Stomach smooth muscle (tissue), 2 donors: ENCODE data around the gene ABRACL.
"Not testable (repeated sequence)": the region's sequence is repeated elsewhere in the genome, so short reads cannot be mapped to it uniquely, and the experiment has no call there.

Experiments used
- H3K27ac ChIP-seq: one replicate; pipeline ENCODE4 v1.7.0; 2013; ENCODE audit warnings: mild to moderate bottlenecking, low read length, inconsistent platforms
- H3K27me3 ChIP-seq, 2 donors: one replicate each; pipeline ENCODE4 v1.7.0; 2013; ENCODE audit warnings: low read length in 2 of 2; ENCODE audit not compliant: insufficient read depth in 2 of 2, control insufficient read depth in 1 of 2
- H3K36me3 ChIP-seq, 2 donors: one replicate each; pipeline ENCODE4 v1.7.0; 2013; ENCODE audit warnings: low read length in 2 of 2; ENCODE audit not compliant: control insufficient read depth in 2 of 2, insufficient read depth in 2 of 2
- H3K4me1 ChIP-seq: one replicate; pipeline ENCODE4 v1.7.0; 2013; ENCODE audit warnings: low read length; ENCODE audit not compliant: control insufficient read depth, insufficient read depth
- H3K4me3 ChIP-seq, 2 donors: one replicate each; pipeline ENCODE4 v1.7.0; 2013; ENCODE audit warnings: low read length in 2 of 2
- H3K9ac ChIP-seq, 2 donors: one replicate each; pipeline ENCODE4 v1.7.0; 2013; ENCODE audit warnings: low read length in 2 of 2, mild to moderate bottlenecking in 1 of 2
- H3K9me3 ChIP-seq, 2 donors: one replicate each; pipeline ENCODE4 v1.7.0; 2013; ENCODE audit warnings: low read length in 2 of 2; ENCODE audit not compliant: control insufficient read depth in 2 of 2
- donor health status: healthy.
- donor health status: Pancreatic carcinoma.

Gene ABRACL

DNA sequence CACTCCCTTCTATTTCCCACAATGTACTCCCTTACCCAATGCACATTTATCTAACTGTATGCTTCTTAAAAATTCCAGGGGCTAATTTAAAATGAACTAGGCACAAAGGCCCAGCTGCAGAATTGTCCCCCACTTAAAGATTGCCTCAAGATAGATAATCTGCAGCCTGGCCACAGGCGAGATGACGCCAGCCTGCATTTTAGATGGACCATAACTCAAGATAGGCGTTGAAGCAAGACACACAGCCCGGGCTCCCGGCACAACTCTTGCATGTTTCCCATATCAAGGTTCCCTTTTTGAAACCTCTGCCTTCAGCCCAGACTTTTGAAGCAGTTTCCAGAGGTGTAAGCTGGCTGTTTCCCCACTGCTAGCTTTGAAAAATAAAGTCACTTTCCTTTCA is 37.3 kb upstream of the ABRACL start:
- Histone ChIP-seq H3K4me1 (peaks cover 7% of the 10 kb centered on the region), H3K27ac (no peak overlapping the region)

GRCh38 chr6:138992965-138993364 is 35.6 kb upstream of the ABRACL start:
- not testable (repeated sequence) for H3K9ac ChIP-seq, H3K4me3 ChIP-seq, H3K36me3 ChIP-seq, H3K9me3 ChIP-seq, H3K27me3 ChIP-seq, H3K4me1 ChIP-seq, H3K27ac ChIP-seq

More for the DNA sequence above, 37.3 kb upstream of the ABRACL start:
- Histone ChIP-seq H3K4me3 (no peak overlapping the region), H3K36me3 (no peaks in the 10 kb centered on the region), H3K9me3 (no peaks in the 10 kb centered on the region), H3K9ac (no peak overlapping the region), H3K27me3 (no peaks in the 10 kb centered on the region)

- not testable (repeated sequence) for H3K27ac ChIP-seq, H3K27me3 ChIP-seq, H3K4me1 ChIP-seq, H3K9ac ChIP-seq, H3K36me3 ChIP-seq, H3K9me3 ChIP-seq, H3K4me3 ChIP-seq
Measured at GRCh38 chr6:138993410-138993809, 35.1 kb upstream of the ABRACL start.

GRCh38 chr6:138996524-138996923 is 32.0 kb upstream of the ABRACL start:
- Histone ChIP-seq H3K9ac (no peak overlapping the region), H3K9me3 (no peaks in the 10 kb centered on the region), H3K27ac (no peak overlapping the region), H3K36me3 (no peaks in the 10 kb centered on the region), H3K4me3 (no peak overlapping the region), H3K27me3 (peaks cover 0 to 2% of the 10 kb centered on the region in 2 donors), H3K4me1 (no peaks in the 10 kb centered on the region)

DNA sequence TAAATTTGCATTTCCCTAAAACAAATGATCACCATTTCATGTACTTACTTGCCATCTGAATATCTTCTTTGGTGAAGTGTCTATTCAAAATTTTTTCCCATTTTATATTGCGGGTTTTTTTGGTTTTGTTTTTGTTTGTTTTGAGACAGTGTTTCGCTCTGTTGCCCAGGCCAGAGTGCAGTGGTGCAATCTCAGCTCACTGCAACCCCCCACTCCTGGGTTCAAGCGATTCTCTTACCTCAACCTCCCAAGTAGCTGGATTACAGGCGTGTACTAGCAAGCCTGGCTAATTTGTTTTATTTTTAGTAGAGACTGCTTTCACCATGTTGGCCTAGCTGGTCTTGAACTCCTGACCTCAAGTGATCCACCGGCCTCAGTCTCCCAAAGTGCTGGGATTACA is 31.4 kb upstream of the ABRACL start:
- H3K4me1 ChIP-seq, result no peaks in the 10 kb centered on the region
- no peaks in the 10 kb centered on the region for H3K36me3 ChIP-seq
- no peak overlapping the region for H3K27ac ChIP-seq
- H3K9me3 ChIP-seq, result no peaks in the 10 kb centered on the region
- H3K9ac ChIP-seq, result no peak overlapping the region
- H3K4me3 ChIP-seq, result no peak overlapping the region
- H3K27me3 ChIP-seq, result peaks cover 0 to 2% of the 10 kb centered on the region in 2 donors

DNA sequence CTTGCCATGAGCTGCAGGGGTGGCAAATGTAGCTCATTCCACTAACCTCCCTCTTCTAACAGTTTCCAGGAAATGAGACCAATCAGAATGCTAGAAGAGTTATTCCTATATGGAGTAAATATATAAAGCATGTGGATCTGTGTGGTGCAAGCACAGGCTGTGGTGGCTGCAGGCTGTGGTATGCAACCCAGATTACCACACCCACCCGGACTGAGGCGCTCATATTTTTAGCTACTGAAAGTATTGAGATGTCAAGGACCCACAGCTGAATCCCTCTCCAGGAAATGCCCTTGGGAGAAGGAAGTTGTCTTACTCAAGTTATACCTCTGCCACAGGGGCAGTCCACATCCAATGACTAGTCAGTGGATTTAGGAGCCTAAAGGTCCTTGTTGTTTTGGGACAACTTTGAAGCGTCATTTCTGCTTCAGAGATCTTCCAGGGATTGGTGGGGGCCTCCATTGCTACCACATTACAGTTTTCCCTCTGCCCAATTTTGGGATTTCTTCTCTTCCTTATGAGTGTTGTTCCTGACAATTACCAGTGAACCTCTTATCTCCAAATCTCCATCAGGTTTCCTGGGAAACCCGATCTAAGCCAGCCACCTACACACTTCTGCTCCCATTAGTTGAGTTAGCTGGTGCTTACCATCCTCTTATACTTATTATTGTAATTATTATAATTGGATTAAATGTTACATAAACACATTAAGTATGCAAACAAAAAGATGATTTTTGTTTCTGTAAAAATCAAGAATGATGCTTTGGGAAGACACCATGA is 28.4 kb upstream of the ABRACL start:
- no peak overlapping the region for H3K27ac ChIP-seq
- H3K4me1 ChIP-seq, result no peaks in the 10 kb centered on the region
- no peak overlapping the region for H3K4me3 ChIP-seq
- H3K36me3 ChIP-seq, result no peaks in the 10 kb centered on the region
- H3K9me3 ChIP-seq, result no peaks in the 10 kb centered on the region
- H3K9ac ChIP-seq, result no peak overlapping the region
- H3K27me3 ChIP-seq, result peaks cover 0 to 2% of the 10 kb centered on the region in 2 donors

- H3K36me3 ChIP-seq, result no peaks in the 10 kb centered on the region
Measured at GRCh38 chr6:139003751-139004150, 24.8 kb upstream of the ABRACL start.

GRCh38 chr6:139006477-139006876 is 22.1 kb upstream of the ABRACL start:
- Histone ChIP-seq H3K9ac (no peak overlapping the region), H3K9me3 (no peaks in the 10 kb centered on the region), H3K27ac (no peak overlapping the region), H3K36me3 (no peaks in the 10 kb centered on the region), H3K4me3 (no peak overlapping the region), H3K4me1 (no peaks in the 10 kb centered on the region), H3K27me3 (no peaks in the 10 kb centered on the region)

More at GRCh38 chr6:139003751-139004150, 24.8 kb upstream of the ABRACL start:
- Histone ChIP-seq H3K27me3 (peaks cover 0 to 2% of the 10 kb centered on the region in 2 donors), H3K4me3 (no peak overlapping the region), H3K9ac (no peak overlapping the region), H3K9me3 (no peaks in the 10 kb centered on the region), H3K27ac (no peak overlapping the region), H3K4me1 (no peaks in the 10 kb centered on the region)

DNA sequence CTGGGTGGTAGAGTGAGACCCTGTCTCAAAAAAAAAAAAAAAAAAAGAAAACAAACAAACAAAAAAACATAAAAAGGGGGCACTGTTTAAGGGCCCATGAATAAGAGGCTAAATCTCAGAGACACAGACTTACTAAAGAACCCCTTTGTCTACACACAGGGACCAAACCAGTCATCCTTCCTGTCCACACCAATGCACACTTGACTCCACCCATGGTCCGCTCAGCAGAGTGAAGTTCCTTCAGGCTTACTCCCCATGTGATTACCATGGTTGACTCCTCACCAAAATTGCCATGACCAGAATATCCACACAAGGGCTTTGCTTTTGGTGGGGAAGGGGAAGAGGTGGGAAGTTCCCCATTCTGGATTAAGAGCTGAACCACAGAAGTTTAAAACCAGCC is 21.1 kb upstream of the ABRACL start:
- H3K4me3 ChIP-seq, result no peak overlapping the region
- H3K9ac ChIP-seq, result no peak overlapping the region
- H3K27me3 ChIP-seq, result no peaks in the 10 kb centered on the region
- no peak overlapping the region for H3K27ac ChIP-seq
- no peaks in the 10 kb centered on the region for H3K36me3 ChIP-seq
- H3K4me1 ChIP-seq, result no peaks in the 10 kb centered on the region
- H3K9me3 ChIP-seq, result no peaks in the 10 kb centered on the region

DNA sequence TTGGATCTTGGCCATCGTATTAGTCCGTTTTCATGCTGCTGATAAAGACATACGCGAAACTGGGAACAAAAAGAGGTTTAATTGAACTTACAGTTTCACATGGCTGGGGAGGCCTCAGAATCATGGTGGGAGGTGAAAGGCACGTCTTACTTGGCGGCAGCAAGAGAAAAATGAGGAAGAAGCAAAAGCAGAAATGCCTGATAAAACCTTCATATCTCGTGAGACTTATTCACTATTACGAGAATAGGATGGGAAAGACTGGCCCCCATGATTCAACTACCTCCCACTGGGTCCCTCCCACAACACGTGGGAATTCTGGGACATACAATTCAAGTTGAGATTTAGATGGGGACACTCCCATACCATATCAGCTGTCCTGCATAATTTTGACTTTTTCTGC is 20.4 kb upstream of the ABRACL start:
- no peak overlapping the region for H3K27ac ChIP-seq
- no peaks in the 10 kb centered on the region for H3K27me3 ChIP-seq
- no peak overlapping the region for H3K4me3 ChIP-seq
- H3K36me3 ChIP-seq, result no peaks in the 10 kb centered on the region
- H3K9me3 ChIP-seq, result no peaks in the 10 kb centered on the region
- no peaks in the 10 kb centered on the region for H3K4me1 ChIP-seq
- H3K9ac ChIP-seq, result no peak overlapping the region

DNA sequence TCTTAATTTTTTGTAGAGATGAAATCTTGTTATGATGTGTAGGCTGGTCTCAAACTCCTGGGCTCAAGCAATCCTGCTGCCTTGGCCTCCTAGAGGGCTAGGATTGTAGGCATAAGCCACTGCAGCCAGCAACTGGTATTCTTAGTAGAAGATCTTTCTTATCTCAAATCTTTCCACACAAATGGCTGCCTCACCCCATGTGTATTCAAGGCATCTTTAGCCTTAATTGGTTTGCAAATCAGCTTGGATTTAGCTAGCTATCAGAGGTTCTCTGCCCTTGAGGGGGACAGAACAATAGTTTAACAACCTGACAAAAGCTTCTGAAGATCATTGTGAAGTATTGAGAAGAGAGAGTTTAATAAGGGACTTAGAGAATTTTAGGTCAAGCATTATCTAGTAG is 17.9 kb upstream of the ABRACL start:
- Histone ChIP-seq H3K27ac (no peak overlapping the region), H3K36me3 (no peaks in the 10 kb centered on the region), H3K27me3 (no peaks in the 10 kb centered on the region), H3K4me1 (no peaks in the 10 kb centered on the region), H3K9me3 (no peaks in the 10 kb centered on the region), H3K4me3 (no peak overlapping the region), H3K9ac (no peak overlapping the region)
